H1 (cell line): ENCODE data around the gene PPP1CB. TPM values are rescaled to one million over a fixed set of nuclear protein-coding genes. Genes with fewer than 3 reads are reported as not detected.

ENCODE experiments used
- CHD2 ChIP-seq: IDR thresholded peaks from 2 replicates; pipeline ENCODE4 v1.6.1; 2012; ENCODE audit warnings: low read length, improper control_type of control experiment
- CHD7 ChIP-seq: fragments of 300-600 bp; sonication (generic); IDR thresholded peaks from 2 replicates; pipeline ENCODE4 v1.7.1; 2012; ENCODE audit warnings: low read length, moderate library complexity, mild to moderate bottlenecking, inconsistent platforms; ENCODE audit not compliant: insufficient replicate concordance
- E2F6 ChIP-seq: IDR thresholded peaks from 2 replicates; pipeline ENCODE4 v1.6.1; 2012; ENCODE audit warnings: inconsistent platforms
- EGR1 ChIP-seq: IDR thresholded peaks from 2 replicates; pipeline ENCODE4 v1.6.1; 2011; ENCODE audit warnings: low read depth, low read length, borderline replicate concordance
- EZH2 ChIP-seq: fragments of 200-600 bp; sonication (generic); IDR thresholded peaks from 2 replicates; pipeline ENCODE4 v1.7.1; 2012; ENCODE audit warnings: low read depth, mild to moderate bottlenecking, moderate library complexity, low read length, inconsistent platforms; ENCODE audit not compliant: severe bottlenecking
- JUND ChIP-seq: IDR thresholded peaks from 2 replicates; pipeline ENCODE4 v1.6.1; 2011; ENCODE audit warnings: mild to moderate bottlenecking, improper control_type of control experiment, low read length
- MAFK ChIP-seq: IDR thresholded peaks from 2 replicates; pipeline ENCODE4 v1.6.1; 2012; ENCODE audit warnings: low read depth, mild to moderate bottlenecking, improper control_type of control experiment, low read length
- NANOG ChIP-seq: IDR thresholded peaks from 2 replicates; pipeline ENCODE4 v1.6.1; 2011; ENCODE audit warnings: low read length, low read depth, mild to moderate bottlenecking, inconsistent platforms; ENCODE audit not compliant: insufficient read depth, poor library complexity, severe bottlenecking
- SRF ChIP-seq: IDR thresholded peaks from 2 replicates; pipeline ENCODE4 v1.6.1; 2011; ENCODE audit warnings: mild to moderate bottlenecking, low read depth, low read length, moderate library complexity
- SUZ12 ChIP-seq: fragments of 200-600 bp; sonication (generic); IDR thresholded peaks from 2 replicates; pipeline ENCODE4 v1.6.1; 2012; ENCODE audit warnings: mild to moderate bottlenecking, inconsistent platforms, low read length, moderate library complexity, mixed read lengths
- polyA plus RNA-seq, 7 experiments: library from polyadenylated mRNA; depleted of rRNA in 3 of 7; stranded (reverse) in 5 of 7; unstranded in 2 of 7; fragments of >200 nt in 5 of 7; fragments of 200-250 nt in 2 of 7; gene quantifications; 1 replicate in 5 of 7; 2 replicates in 1 of 7; 4 replicates in 1 of 7; pipeline versions ENCODE4 v1.2.1 to v1.2.3, GENCODE V29; 2011 to 2013; ENCODE audit warnings: missing spikeins in 2 of 7, mixed read lengths in 2 of 7
- total RNA-seq: library from RNA; stranded (reverse); fragmentation: NEBNext Ultra II Directional; extraction: Animal tissue kit (Norgen Biotek cat#: 25700); gene quantifications from 2 replicates; pipeline ENCODE4 v1.2.1, GENCODE V29; 2021

The PPP1CB gene
- total and polyA plus RNA-seq, 2 of the 8 experiments (the other 6 are each of a cell fraction or from before 2014, with no cell fraction given) = 30.7 to 158 TPM

GRCh38 chr2:28828382-28828781, 76.8 kb downstream of the PPP1CB start (continued):
- TF ChIP-seq CHD7 = no peak
- TF ChIP-seq NANOG = no peak
- TF ChIP-seq JUND = no peak
- no peak for TF ChIP-seq E2F6
- TF ChIP-seq EGR1 = no peak
- TF ChIP-seq EZH2 = no peak
- no peak for TF ChIP-seq MAFK
- no peak for TF ChIP-seq SRF
- TF ChIP-seq CHD2 = no peak
- no peak for TF ChIP-seq SUZ12
- TF ChIP-seq, all 59 proteins: peak for 0
